ENCODE results near the gene WNT8A. TPM values are rescaled to one million over a fixed set of nuclear protein-coding genes. Genes with fewer than 3 reads are reported as not detected.

Gene WNT8A
- total RNA-seq, 6 donors from 2014 or later = not detected

GRCh38 chr5:138110266-138110963 lies 26.6 kb downstream of the WNT8A start:
- DNase-seq = no peak
- H3K36me3 ChIP-seq = no peaks in the 10 kb centered on the region
- no peaks in the 10 kb centered on the region for H3K27me3 ChIP-seq
- WGBS, 2 donors = 56 to 60% methylated on average over 4 of the region's 4 CpGs
- no peaks in the 10 kb centered on the region for H3K4me1 ChIP-seq
- H3K4me3 ChIP-seq = no peak overlapping the region
- TF ChIP-seq POLR2AphosphoS5 (IDR thresholded peaks at IDR 0.05) = no peak
- TF ChIP-seq POLR2A (IDR thresholded peaks at IDR 0.05) = no peak
- TF ChIP-seq EP300 (IDR thresholded peaks at IDR 0.05) = no peak
- TF ChIP-seq CTCF (IDR thresholded peaks at IDR 0.05) = no peak
- no peak for ATAC-seq (ENCODE audit: low FRiP score in 2 of 2)
- H3K9me3 ChIP-seq = no peaks in the 10 kb centered on the region
- no peak overlapping the region for H3K27ac ChIP-seq

GRCh38 chr5:138111181-138111580 lies 27.3 kb downstream of the WNT8A start:
- H3K27ac ChIP-seq = no peak overlapping the region
- H3K4me1 ChIP-seq = no peaks in the 10 kb centered on the region
- no peaks in the 10 kb centered on the region for H3K9me3 ChIP-seq
- 83 to 84% methylated on average over 4 of the region's 4 CpGs for WGBS, 2 donors
- no peaks in the 10 kb centered on the region for H3K36me3 ChIP-seq
- ATAC-seq (ENCODE audit: low FRiP score in 2 of 2) (no peak), DNase-seq (no peak)
- H3K4me3 ChIP-seq = no peak overlapping the region
- TF ChIP-seq POLR2A (IDR thresholded peaks at IDR 0.05) (no peak), CTCF (IDR thresholded peaks at IDR 0.05) (no peak), EP300 (IDR thresholded peaks at IDR 0.05) (no peak), POLR2AphosphoS5 (IDR thresholded peaks at IDR 0.05) (no peak)
- no peaks in the 10 kb centered on the region for H3K27me3 ChIP-seq

GRCh38 chr5:138111937-138112336 lies 28.1 kb downstream of the WNT8A start:
- Histone ChIP-seq H3K4me3 (no peak overlapping the region), H3K27ac (no peak overlapping the region), H3K36me3 (no peaks in the 10 kb centered on the region), H3K9me3 (no peaks in the 10 kb centered on the region), H3K4me1 (no peaks in the 10 kb centered on the region), H3K27me3 (no peaks in the 10 kb centered on the region)
- ATAC-seq (ENCODE audit: low FRiP score in 2 of 2) = no peak
- DNase-seq = no peak
- TF ChIP-seq POLR2A (IDR thresholded peaks at IDR 0.05) (no peak), CTCF (IDR thresholded peaks at IDR 0.05) (no peak), POLR2AphosphoS5 (IDR thresholded peaks at IDR 0.05) (no peak), EP300 (IDR thresholded peaks at IDR 0.05) (no peak)
- 19 to 48% methylated on average over 1 of the region's 1 CpG for WGBS, 2 donors

- H3K4me3 ChIP-seq = no peak overlapping the region
- no peaks in the 10 kb centered on the region for H3K36me3 ChIP-seq
- H3K27ac ChIP-seq = no peak overlapping the region
- ATAC-seq (ENCODE audit: low FRiP score in 2 of 2) (no peak), DNase-seq (no peak)
- TF ChIP-seq POLR2A (IDR thresholded peaks at IDR 0.05) = no peak
- no peak for TF ChIP-seq POLR2AphosphoS5 (IDR thresholded peaks at IDR 0.05)
- no peak for TF ChIP-seq EP300 (IDR thresholded peaks at IDR 0.05)
- no peak for TF ChIP-seq CTCF (IDR thresholded peaks at IDR 0.05)
- no peaks in the 10 kb centered on the region for H3K9me3 ChIP-seq
- H3K27me3 ChIP-seq = no peaks in the 10 kb centered on the region
- H3K4me1 ChIP-seq = no peaks in the 10 kb centered on the region
Observed at GRCh38 chr5:138115254-138115653, 31.4 kb downstream of the WNT8A start.

GRCh38 chr5:138128334-138128733 lies 44.5 kb downstream of the WNT8A start:
- no peak for ATAC-seq (ENCODE audit: low FRiP score in 2 of 2)
- no peaks in the 10 kb centered on the region for H3K9me3 ChIP-seq

More at GRCh38 chr5:138128334-138128733, 44.5 kb downstream of the WNT8A start:
- no peaks in the 10 kb centered on the region for H3K27me3 ChIP-seq
- no peaks in the 10 kb centered on the region for H3K36me3 ChIP-seq
- TF ChIP-seq EP300 (IDR thresholded peaks at IDR 0.05) (no peak), POLR2AphosphoS5 (IDR thresholded peaks at IDR 0.05) (no peak), CTCF (IDR thresholded peaks at IDR 0.05) (no peak), POLR2A (IDR thresholded peaks at IDR 0.05) (no peak)
- no peak overlapping the region for H3K4me3 ChIP-seq
- WGBS, 2 donors = 52% methylated on average over 5 of the region's 5 CpGs
- H3K27ac ChIP-seq = no peak overlapping the region
- no peak for DNase-seq
- H3K4me1 ChIP-seq = no peaks in the 10 kb centered on the region

Data from upper lobe of left lung (tissue), 6 donors.